Measurements from ENCODE around the gene TRAF7.

TRAF7 gene

GRCh38 chr16:2226245-2226793, 70.7 kb downstream of the TRAF7 start:
- no peak for DNase-seq

DNA sequence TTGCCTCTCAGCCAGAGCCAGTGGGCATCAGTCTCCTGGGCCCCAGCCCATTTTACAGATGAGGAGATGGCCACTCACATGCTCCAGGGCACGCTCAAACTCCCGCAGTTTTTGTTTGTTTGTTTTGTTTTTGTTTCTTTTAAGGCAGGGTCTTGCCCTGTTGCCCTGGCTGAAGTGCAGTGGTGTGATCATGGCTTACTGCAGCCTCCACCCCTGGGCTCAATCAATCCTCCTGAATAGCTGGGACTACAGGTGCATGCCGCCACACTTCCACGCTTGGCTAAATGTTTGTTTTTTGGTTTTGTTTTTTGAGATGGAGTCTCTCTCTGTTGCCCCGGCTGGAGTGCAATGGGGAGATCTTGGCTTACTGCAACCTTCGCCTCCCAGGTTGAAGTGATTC, 71.3 kb downstream of the TRAF7 start:
- no peak for DNase-seq
